Psoas muscle (tissue), 8 donors: ENCODE data around the gene FADS3. TPM values are rescaled to one million over a fixed set of nuclear protein-coding genes. Genes with fewer than 3 reads are reported as not detected.
A peak's percentile ranks its signal among the peaks of the same experiment; 100 is the strongest.

Experiments used
- ATAC-seq, 4 donors: fragments of 200-7000 bp; cut with Tn5 transposase; one replicate each; pipeline ENCODE4 v1.9.1; 2020; ENCODE audit warnings: moderate library complexity in 3 of 4, mild to moderate bottlenecking in 2 of 4
- DNase-seq, 2 donors: peaks; one replicate each; pipeline ENCODE4 v3.0.0-alpha.2; 2020
- H3K27ac ChIP-seq: fragments of 200-600 bp; one replicate; pipeline ENCODE4 v1.8.0; 2022
- H3K27me3 ChIP-seq, 3 donors: fragments of 200-600 bp in 1 of 3; one replicate each; pipeline versions ENCODE4 v1.6.1 to v1.8.0; 2013 to 2022; ENCODE audit warnings: low read length in 2 of 3, mild to moderate bottlenecking in 2 of 3, moderate library complexity in 1 of 3; ENCODE audit not compliant: insufficient read depth in 3 of 3
- H3K36me3 ChIP-seq, 2 donors: fragments of 200-600 bp in 1 of 2; one replicate each; pipeline versions ENCODE4 v1.6.1 to v1.8.0; 2013 to 2022; ENCODE audit warnings: low read depth in 1 of 2, mild to moderate bottlenecking in 1 of 2, moderate library complexity in 1 of 2; ENCODE audit not compliant: insufficient read depth in 1 of 2
- H3K4me1 ChIP-seq: fragments of 200-600 bp; one replicate; pipeline ENCODE4 v1.8.0; 2022
- H3K4me3 ChIP-seq: fragments of 200-600 bp; one replicate; pipeline ENCODE4 v1.8.0; 2022; ENCODE audit warnings: mild to moderate bottlenecking
- H3K9me3 ChIP-seq: fragments of 200-600 bp; one replicate; pipeline ENCODE4 v1.8.0; 2022
- CTCF ChIP-seq: fragments of 200-600 bp; IDR thresholded peaks from one replicate; pipeline ENCODE4 v1.8.0; 2022; ENCODE audit warnings: antibody characterized with exemption
- WGBS, 3 donors: extraction: QIAGEN DNeasy Blood & Tissue Kit; methylation state at CpG; one replicate each; pipeline versions ENCODE4 v1.1.6 to v1.1.7; 2013; 5-methylcytosine and 5-hydroxymethylcytosine counted together
- intact Hi-C, 2 donors: fragments of 100-400 bp; cut with DNase I; formaldehyde crosslinking; loops; one replicate each; pipeline versions ENCODE4 v1.11.0 to v1.14.2; 2022
- polyA plus RNA-seq, 3 donors: library from polyadenylated mRNA; stranded (reverse); fragments of 200-250 nt; gene quantifications; one replicate each; pipeline ENCODE4 v1.2.3, GENCODE V29; 2013
- total RNA-seq, 4 donors: library from RNA; stranded (reverse); fragmentation: NEBNext Ultra II Directional in 2 of 4; extraction: Animal tissue kit (Norgen Biotek cat#: 25700) in 2 of 4; gene quantifications; one replicate each; pipeline versions ENCODE4 v1.2.1 to v1.2.4, GENCODE V29; 2021 to 2023
- donor health status: healthy with polysubstance abuse.
- donor health status: DM: no; HTN: no; CAD: no; lungs with moderate emphysema.
- donor health status: Bipolar disorder and iron deficiency.
- donor health status: healthy.
- donor health status: DM: yes; HTN: yes; CAD: no.
- donor health status: DM: no; HTN: no; CAD: no.
- donor health status: DM: no; HTN: no; CAD: no.
- donor health status: DM: yes; HTN: yes; CAD: no.

The FADS3 gene
- total and polyA plus RNA-seq, 7 donors = 26.5 to 392 (median 53.9) TPM

- TF ChIP-seq CTCF = no peak
- H3K4me1 ChIP-seq = peaks cover 7% of the 10 kb centered on the region
- no peak overlapping the region for H3K27ac ChIP-seq
- no peaks in the 10 kb centered on the region for H3K27me3 ChIP-seq
- peaks cover 10 to 56% of the 10 kb centered on the region in 2 donors for H3K36me3 ChIP-seq
- 60 to 73% (median 72%) methylated on average over 3 of the region's 3 CpGs for WGBS, 3 donors
- intact Hi-C loops = loop anchor here in 1 of 2 donors (5.0 kb wide), 1 partner anchor 78 kb away; no protein-coding TSS in a partner anchor
- DNase-seq = no peak
- H3K4me3 ChIP-seq = no peak overlapping the region
- ATAC-seq = no peak
- H3K9me3 ChIP-seq = no peaks in the 10 kb centered on the region
Measured at GRCh38 chr11:61874853-61875252, 16.5 kb downstream of the FADS3 start.

GRCh38 chr11:61874377-61874809, 17.0 kb downstream of the FADS3 start:
- Histone ChIP-seq H3K4me1 (peaks cover 7% of the 10 kb centered on the region), H3K27ac (no peak overlapping the region)
- intact Hi-C loops = loop anchor here in 1 of 2 donors (5.0 kb wide), 1 partner anchor 77 kb away; no protein-coding TSS in a partner anchor

GRCh38 chr11:61873588-61874376, 17.6 kb downstream of the FADS3 start:
- no peak overlapping the region for H3K4me3 ChIP-seq
- H3K4me1 ChIP-seq = peaks cover 7% of the 10 kb centered on the region
- TF ChIP-seq CTCF = no peak
- intact Hi-C loops = loop anchor here in 1 of 2 donors (5.0 kb wide), 1 partner anchor 76 kb away; no protein-coding TSS in a partner anchor
- H3K27ac ChIP-seq = no peak overlapping the region
- H3K27me3 ChIP-seq = no peaks in the 10 kb centered on the region
- H3K36me3 ChIP-seq = peaks cover 7 to 47% of the 10 kb centered on the region in 2 donors
- H3K9me3 ChIP-seq = no peaks in the 10 kb centered on the region
- WGBS, 3 donors = 51 to 71% (median 53%) methylated on average over 15 to 16 of the region's 16 CpGs
- ATAC-seq (no peak), DNase-seq (peak in 1 of 2 donors; percentile 32)

More at GRCh38 chr11:61874377-61874809, 17.0 kb downstream of the FADS3 start:
- H3K27me3 ChIP-seq = no peaks in the 10 kb centered on the region
- no peaks in the 10 kb centered on the region for H3K9me3 ChIP-seq
- no peak overlapping the region for H3K4me3 ChIP-seq
- DNase-seq (no peak), ATAC-seq (peak in 2 of 4 donors; percentile 43 to 46)
- WGBS, 3 donors = 28 to 49% (median 36%) methylated on average over 12 of the region's 12 CpGs
- peaks cover 10 to 53% of the 10 kb centered on the region in 2 donors for H3K36me3 ChIP-seq
- no peak for TF ChIP-seq CTCF

- H3K27me3 ChIP-seq = no peaks in the 10 kb centered on the region
- no peak for TF ChIP-seq CTCF
- no peaks in the 10 kb centered on the region for H3K9me3 ChIP-seq
- H3K36me3 ChIP-seq = peaks cover 4 to 41% of the 10 kb centered on the region in 2 donors
- 88 to 93% (median 91%) methylated on average over 20 of the region's 20 CpGs for whole genome bisulfite sequencing, 3 donors
- intact Hi-C loops = loop anchor here in 1 of 2 donors (5.0 kb wide), 1 partner anchor 76 kb away; no protein-coding TSS in a partner anchor
- ATAC-seq (no peak), DNase-seq (peak in 1 of 2 donors; percentile 42)
- no peak overlapping the region for H3K4me3 ChIP-seq
- H3K27ac ChIP-seq = no peak overlapping the region
- peaks cover 7% of the 10 kb centered on the region for H3K4me1 ChIP-seq
Measured at GRCh38 chr11:61872935-61873565, 18.3 kb downstream of the FADS3 start.
